ENCODE results near the gene CRYZ. TPM values are rescaled to one million over a fixed set of nuclear protein-coding genes. Genes with fewer than 3 reads are reported as not detected.

CRYZ gene, protein sequence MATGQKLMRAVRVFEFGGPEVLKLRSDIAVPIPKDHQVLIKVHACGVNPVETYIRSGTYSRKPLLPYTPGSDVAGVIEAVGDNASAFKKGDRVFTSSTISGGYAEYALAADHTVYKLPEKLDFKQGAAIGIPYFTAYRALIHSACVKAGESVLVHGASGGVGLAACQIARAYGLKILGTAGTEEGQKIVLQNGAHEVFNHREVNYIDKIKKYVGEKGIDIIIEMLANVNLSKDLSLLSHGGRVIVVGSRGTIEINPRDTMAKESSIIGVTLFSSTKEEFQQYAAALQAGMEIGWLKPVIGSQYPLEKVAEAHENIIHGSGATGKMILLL
- 10 to 100 TPM; 14.2 to 20.4 (median 14.4) TPM for total RNA-seq
- long read RNA-seq, donor 1, transcript CRYZ-201 (9 exons, 1,888 nt), result major isoform, 15 of 19 reads
- long read RNA-seq, donor 1, partial matches to known transcripts, result 0 of 19 reads
- long read RNA-seq, donor 1, other reads (novel, unspliced or antisense), result 4 of 19 reads
- long read RNA-seq, donor 2, transcript CRYZ-201 (9 exons, 1,888 nt), result major isoform, 5 of 7 reads
- long read RNA-seq, donor 2, partial matches to known transcripts, result 0 of 7 reads
- long read RNA-seq, donor 2, other reads (novel, unspliced or antisense), result 1 of 7 reads

DNA sequence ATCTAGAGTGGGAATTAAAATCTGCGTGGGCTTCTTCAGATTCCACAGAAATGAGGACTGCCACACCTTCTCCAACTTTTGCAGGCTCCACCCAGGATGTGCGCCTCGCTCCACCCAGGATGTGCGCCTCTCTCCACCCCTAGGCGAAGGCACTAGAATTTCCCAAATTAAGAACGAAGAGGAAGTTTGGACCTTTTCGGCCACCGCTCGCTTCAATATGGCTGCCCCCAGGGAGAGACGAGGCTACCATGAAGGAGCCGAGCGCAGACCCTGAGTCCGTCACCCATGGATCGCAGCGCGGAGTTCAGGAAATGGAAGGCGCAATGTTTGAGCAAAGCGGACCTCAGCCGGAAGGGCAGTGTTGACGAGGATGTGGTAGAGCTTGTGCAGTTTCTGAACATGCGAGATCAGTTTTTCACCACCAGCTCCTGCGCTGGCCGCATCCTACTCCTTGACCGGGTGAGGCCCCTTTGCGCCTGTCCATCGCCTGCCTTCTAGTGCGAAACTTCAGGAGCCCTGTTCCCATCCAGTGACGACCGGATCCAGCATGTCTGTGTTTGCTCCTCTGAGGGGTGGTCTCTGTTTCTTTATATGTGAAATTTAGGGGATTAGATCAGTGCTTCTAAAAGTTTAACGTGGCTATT, at the start of gene CRYZ, which contains the start of gene TYW3:
Gene CRYZ, minus strand, starts transcription at position 91 of the 644 bp plus-strand sequence. CDS start 8,229 bp downstream, outside the sequence.
Gene TYW3, plus strand, starts transcription at position 193 of the 644 bp plus-strand sequence. Its CDS starts 93 bp downstream, at position 286.
- TF ChIP-seq, protein P1, sequence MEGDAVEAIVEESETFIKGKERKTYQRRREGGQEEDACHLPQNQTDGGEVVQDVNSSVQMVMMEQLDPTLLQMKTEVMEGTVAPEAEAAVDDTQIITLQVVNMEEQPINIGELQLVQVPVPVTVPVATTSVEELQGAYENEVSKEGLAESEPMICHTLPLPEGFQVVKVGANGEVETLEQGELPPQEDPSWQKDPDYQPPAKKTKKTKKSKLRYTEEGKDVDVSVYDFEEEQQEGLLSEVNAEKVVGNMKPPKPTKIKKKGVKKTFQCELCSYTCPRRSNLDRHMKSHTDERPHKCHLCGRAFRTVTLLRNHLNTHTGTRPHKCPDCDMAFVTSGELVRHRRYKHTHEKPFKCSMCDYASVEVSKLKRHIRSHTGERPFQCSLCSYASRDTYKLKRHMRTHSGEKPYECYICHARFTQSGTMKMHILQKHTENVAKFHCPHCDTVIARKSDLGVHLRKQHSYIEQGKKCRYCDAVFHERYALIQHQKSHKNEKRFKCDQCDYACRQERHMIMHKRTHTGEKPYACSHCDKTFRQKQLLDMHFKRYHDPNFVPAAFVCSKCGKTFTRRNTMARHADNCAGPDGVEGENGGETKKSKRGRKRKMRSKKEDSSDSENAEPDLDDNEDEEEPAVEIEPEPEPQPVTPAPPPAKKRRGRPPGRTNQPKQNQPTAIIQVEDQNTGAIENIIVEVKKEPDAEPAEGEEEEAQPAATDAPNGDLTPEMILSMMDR (IDR thresholded peaks at IDR 0.05), result no peak
- peak; percentile 85 to 94 (median 88) for DNase-seq
- Histone ChIP-seq H3K9me3 (no peaks in the 10 kb centered on the region), H3K4me1 (ENCODE audit: low read depth) (peaks cover 17% of the 10 kb centered on the region), H3K4me3 (peak within 1 kb of the TSS; percentile 54), H3K36me3 (ENCODE audit: low read depth) (no peaks in the 10 kb centered on the region)
- intact Hi-C loops (cut with DNase I, micrococcal nuclease), result no loop called here
- ATAC-seq, result peak; percentile 94

DNA sequence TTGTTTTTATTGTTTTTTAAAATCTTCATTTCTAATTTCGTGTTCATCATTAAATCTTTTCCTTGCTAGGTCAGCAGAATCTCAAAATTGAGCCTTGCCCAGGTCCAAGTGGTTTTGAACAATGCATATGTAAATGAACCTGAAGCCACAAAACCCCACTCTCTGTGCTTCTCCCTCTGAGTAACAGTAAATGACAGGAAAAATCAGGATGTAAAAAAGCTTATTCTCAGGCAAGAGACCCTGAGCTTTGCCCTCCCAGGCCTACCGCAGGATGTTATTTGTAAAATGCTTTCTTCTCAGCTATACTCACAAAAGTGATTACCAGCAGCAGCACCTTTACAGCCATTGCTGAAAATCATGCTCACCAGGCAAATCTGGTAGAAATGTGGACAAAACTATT, 47.7 kb upstream of the CRYZ start:
- DNase-seq (no peak), ATAC-seq (no peak)
- Histone ChIP-seq H3K4me1 (ENCODE audit: low read depth) (no peaks in the 10 kb centered on the region), H3K36me3 (ENCODE audit: low read depth) (no peaks in the 10 kb centered on the region), H3K9me3 (no peaks in the 10 kb centered on the region), H3K4me3 (no peak overlapping the region)
- TF ChIP-seq, protein P1 (IDR thresholded peaks at IDR 0.05), result no peak
- intact Hi-C loops (cut with DNase I, micrococcal nuclease), result no loop called here

DNA sequence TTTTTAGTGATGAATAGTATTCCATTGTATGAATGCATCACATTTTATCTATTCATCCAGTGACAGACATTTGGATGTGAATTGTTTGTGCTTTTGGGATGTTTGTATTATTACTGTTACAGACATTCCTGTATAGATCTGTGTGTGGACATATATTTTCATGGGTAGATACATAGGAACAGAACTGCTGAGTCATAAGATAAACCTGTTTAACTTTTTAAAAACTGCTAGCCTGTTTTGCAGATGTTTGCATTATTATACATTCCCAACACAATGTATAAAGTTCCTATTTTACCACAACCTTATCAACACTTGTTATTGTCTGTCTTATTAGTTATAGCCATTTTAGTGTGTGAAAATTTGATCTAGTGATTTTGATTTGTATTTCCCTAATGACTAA, 46.9 kb upstream of the CRYZ start:
- TF ChIP-seq, protein P1 (IDR thresholded peaks at IDR 0.05), result no peak
- DNase-seq (no peak), ATAC-seq (no peak)
- no peaks in the 10 kb centered on the region for H3K4me1 ChIP-seq (ENCODE audit: low read depth)
- H3K9me3 ChIP-seq, result no peaks in the 10 kb centered on the region
- intact Hi-C loops (cut with DNase I, micrococcal nuclease), result loop anchor here in 1 of 2 donors (10.0 kb wide), 1 partner anchor 425 kb away; no protein-coding TSS in a partner anchor
- H3K4me3 ChIP-seq, result no peak overlapping the region
- H3K36me3 ChIP-seq (ENCODE audit: low read depth), result no peaks in the 10 kb centered on the region

DNA sequence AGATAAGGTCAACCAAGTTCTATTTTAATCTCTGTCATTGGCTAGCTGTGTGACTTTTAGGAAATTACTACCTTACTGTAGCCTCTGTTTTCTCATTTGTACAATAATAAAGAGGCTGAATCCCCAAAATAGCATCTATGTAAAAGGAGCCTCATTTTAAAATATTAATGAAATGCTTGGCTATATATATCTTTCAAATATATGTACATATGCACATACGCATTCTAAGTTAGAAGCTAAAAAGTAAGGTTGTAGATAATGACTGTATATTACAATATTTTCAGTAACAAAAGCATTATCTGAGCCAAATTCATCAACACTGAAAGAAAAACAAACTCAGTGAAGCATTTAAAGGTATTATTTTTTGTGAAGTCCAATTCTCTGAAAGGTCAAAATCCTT, 44.7 kb upstream of the CRYZ start:
- no peak overlapping the region for H3K4me3 ChIP-seq
- no peak for ATAC-seq
- DNase-seq, result no peak
- TF ChIP-seq, protein P1 (IDR thresholded peaks at IDR 0.05), result no peak
- H3K4me1 ChIP-seq (ENCODE audit: low read depth), result no peaks in the 10 kb centered on the region
- intact Hi-C loops (cut with DNase I, micrococcal nuclease), result loop anchor here in 1 of 2 donors (10.0 kb wide), 1 partner anchor 427 kb away; no protein-coding TSS in a partner anchor
- no peaks in the 10 kb centered on the region for H3K9me3 ChIP-seq
- H3K36me3 ChIP-seq (ENCODE audit: low read depth), result no peaks in the 10 kb centered on the region

DNA sequence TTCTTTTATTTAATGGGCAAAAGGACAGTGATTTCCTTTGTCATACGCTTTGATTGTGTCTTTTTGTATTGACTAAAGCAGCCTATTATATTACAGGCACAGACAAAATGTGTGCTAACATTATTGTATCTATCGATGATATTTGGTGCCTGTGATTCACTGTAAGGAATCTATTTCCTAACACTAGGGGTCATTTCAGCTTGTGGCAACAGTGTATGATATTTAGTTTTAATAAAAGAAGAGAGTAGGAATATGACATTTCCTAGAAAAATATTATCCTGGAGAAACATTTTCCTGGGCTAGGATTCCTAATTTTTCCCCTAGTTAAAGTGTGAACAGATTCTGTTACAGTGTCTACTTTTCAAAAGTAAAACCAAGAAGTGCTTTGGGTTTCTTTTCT, 42.9 kb upstream of the CRYZ start:
- no peak for ATAC-seq
- no peaks in the 10 kb centered on the region for H3K4me1 ChIP-seq (ENCODE audit: low read depth)
- no peaks in the 10 kb centered on the region for H3K9me3 ChIP-seq
- TF ChIP-seq, protein P1 (IDR thresholded peaks at IDR 0.05), result no peak
- no peaks in the 10 kb centered on the region for H3K36me3 ChIP-seq (ENCODE audit: low read depth)
- intact Hi-C loops (cut with DNase I, micrococcal nuclease), result loop anchor here in 1 of 2 donors (10.0 kb wide), 1 partner anchor 429 kb away; no protein-coding TSS in a partner anchor
- H3K4me3 ChIP-seq, result no peak overlapping the region
- DNase-seq, result no peak

Data from mucosa of descending colon (tissue), 3 donors.